Esophagus squamous epithelium (tissue), 5 donors: Measurements from ENCODE around the gene RHOT2. TPM values are rescaled to one million over a fixed set of nuclear protein-coding genes. Genes with fewer than 3 reads are reported as not detected.

Experiments used
- DNase-seq: peaks from one replicate; lab custom pipeline; 2025; lab: John Stamatoyannopoulos, UW
- H3K27ac ChIP-seq, 4 donors: fragments of 200-600 bp; sonication (generic); one replicate each; pipeline ENCODE4 v1.5.1; 2016 to 2019; ENCODE audit warnings: mild to moderate bottlenecking in 1 of 4
- H3K27me3 ChIP-seq, 4 donors: fragments of 200-600 bp; sonication (generic); 1 replicate in 3 of 4; 2 replicates in 1 of 4; pipeline versions ENCODE4 v1.5.1 to v1.6.0; 2017 to 2021; ENCODE audit warnings: antibody characterized with exemption in 1 of 4
- H3K36me3 ChIP-seq, 3 donors: fragments of 200-600 bp; sonication (generic); one replicate each; pipeline ENCODE4 v1.5.1; 2016 to 2019
- H3K4me1 ChIP-seq, 3 donors: fragments of 200-600 bp; sonication (generic); one replicate each; pipeline ENCODE4 v1.5.1; 2017 to 2019
- H3K4me3 ChIP-seq, 4 donors: fragments of 200-600 bp; sonication (generic); 1 replicate in 3 of 4; 2 replicates in 1 of 4; pipeline ENCODE4 v1.5.1; 2016 to 2019; ENCODE audit warnings: mild to moderate bottlenecking in 2 of 4, moderate library complexity in 1 of 4
- H3K9me3 ChIP-seq, 3 donors: fragments of 200-600 bp; sonication (generic); one replicate each; pipeline ENCODE4 v1.5.1; 2016 to 2019
- POLR2A ChIP-seq, 4 donors: fragments of 450-650 bp; IDR thresholded peaks; one replicate each; pipeline ENCODE4 v1.6.1; 2017; ENCODE audit warnings: antibody characterized with exemption in 4 of 4, mild to moderate bottlenecking in 4 of 4, moderate library complexity in 3 of 4
- whole genome bisulfite sequencing, 2 donors: methylation state at CpG; one replicate each; pipeline ENCODE4 v1.1.5; 2018; 5-methylcytosine and 5-hydroxymethylcytosine counted together
- intact Hi-C: fragments of 100-400 bp; cut with DNase I; formaldehyde crosslinking; loops from one replicate; pipeline ENCODE4 v1.15.0; 2022
- total RNA-seq, 4 donors: library from RNA; depleted of rRNA; stranded (reverse); fragments of >200 nt; gene quantifications; one replicate each; pipeline ENCODE4 v1.1.0, GENCODE V29; 2016
- TF ChIP-seq, protein P1 (sequence below), 6 experiments: fragments of 450-650 bp in 4 of 6; fragments of 200-600 bp in 2 of 6; sonication (generic) in 2 of 6; IDR thresholded peaks; one replicate each; pipeline ENCODE4 v1.5.1; 2016 to 2019; ENCODE audit warnings: antibody characterized with exemption in 6 of 6, mild to moderate bottlenecking in 4 of 6, moderate library complexity in 4 of 6
- donor health status: DM: yes; HTN: yes; CAD: no.

Gene RHOT2
- total RNA-seq, 4 donors from 2014 or later = 28.4 to 70.2 (median 48.9) TPM

DNA sequence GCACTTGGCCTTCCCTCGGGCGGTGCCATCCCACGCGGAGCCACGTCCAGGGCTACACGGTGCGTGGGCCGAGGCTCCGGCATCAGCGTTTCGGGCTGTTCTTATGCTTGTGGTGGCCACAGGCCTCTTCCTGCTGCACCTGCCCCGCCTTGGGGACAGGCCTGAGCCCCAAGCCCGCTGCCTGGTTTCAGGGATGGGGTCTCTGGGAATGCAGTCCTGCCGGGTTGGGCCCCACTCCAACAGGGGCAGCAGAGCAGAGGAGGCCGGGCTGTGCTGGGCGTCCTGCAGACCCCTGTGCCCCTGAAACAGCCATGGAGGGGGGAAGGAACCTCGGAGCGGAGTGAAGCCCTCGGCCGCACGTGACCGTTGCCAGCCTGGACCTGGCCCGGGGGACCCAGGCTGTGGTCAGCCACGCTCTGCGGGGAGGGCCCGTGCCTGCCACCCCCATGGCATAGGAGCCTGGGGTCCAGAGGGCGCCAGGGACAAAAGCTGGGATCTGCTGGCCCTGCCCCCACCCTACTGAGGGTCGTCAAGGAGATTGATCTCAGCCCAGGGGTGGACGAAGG lies 37.6 kb upstream of the RHOT2 start:
- H3K4me1 ChIP-seq = peaks cover 28 to 53% (median 34%) of the 10 kb centered on the region in 3 donors
- no peaks in the 10 kb centered on the region for H3K9me3 ChIP-seq
- H3K27me3 ChIP-seq = no peaks in the 10 kb centered on the region
- no peak for TF ChIP-seq POLR2A (IDR thresholded peaks at IDR 0.05)
- TF ChIP-seq, protein P1, sequence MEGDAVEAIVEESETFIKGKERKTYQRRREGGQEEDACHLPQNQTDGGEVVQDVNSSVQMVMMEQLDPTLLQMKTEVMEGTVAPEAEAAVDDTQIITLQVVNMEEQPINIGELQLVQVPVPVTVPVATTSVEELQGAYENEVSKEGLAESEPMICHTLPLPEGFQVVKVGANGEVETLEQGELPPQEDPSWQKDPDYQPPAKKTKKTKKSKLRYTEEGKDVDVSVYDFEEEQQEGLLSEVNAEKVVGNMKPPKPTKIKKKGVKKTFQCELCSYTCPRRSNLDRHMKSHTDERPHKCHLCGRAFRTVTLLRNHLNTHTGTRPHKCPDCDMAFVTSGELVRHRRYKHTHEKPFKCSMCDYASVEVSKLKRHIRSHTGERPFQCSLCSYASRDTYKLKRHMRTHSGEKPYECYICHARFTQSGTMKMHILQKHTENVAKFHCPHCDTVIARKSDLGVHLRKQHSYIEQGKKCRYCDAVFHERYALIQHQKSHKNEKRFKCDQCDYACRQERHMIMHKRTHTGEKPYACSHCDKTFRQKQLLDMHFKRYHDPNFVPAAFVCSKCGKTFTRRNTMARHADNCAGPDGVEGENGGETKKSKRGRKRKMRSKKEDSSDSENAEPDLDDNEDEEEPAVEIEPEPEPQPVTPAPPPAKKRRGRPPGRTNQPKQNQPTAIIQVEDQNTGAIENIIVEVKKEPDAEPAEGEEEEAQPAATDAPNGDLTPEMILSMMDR (IDR thresholded peaks at IDR 0.05) = no peak
- WGBS, 2 donors = no CpG with 5 or more reads among the region's 29 CpGs
- intact Hi-C loops = no loop called here
- H3K27ac ChIP-seq = no peak overlapping the region
- DNase-seq = no peak
- peaks cover 9 to 70% (median 15%) of the 10 kb centered on the region in 3 donors for H3K36me3 ChIP-seq
- no peak overlapping the region for H3K4me3 ChIP-seq

DNA sequence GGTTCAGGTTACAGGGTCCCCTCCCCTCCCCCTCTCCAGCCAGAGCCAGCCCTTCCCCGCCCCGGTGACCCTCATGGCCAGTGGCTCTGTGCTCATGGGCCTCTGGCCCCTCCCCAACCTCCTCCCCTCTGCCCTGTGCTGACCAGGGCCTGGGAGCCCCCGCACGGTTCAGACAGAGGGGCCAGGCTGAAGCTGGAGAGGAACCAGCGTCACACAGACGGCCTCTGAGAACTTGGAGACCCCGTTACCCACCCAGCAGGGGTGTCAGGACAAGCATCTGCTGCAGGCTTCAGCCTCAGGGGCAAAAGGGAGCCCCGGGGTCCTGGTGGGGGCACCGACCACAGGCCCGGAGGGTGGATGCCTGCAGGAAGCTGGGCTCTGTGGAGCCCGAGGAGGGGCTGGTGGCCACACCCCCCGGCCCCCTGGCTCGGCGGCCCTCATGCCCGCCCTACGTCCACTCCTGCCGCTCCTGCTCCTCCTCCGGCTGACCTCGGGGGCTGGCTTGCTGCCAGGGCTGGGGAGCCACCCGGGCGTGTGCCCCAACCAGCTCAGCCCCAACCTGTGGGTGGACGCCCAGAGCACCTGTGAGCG lies 37.0 kb upstream of the RHOT2 start, which contains the start of gene WFIKKN1:
TSS of gene WFIKKN1 (plus strand) at position 171 of the 591 bp plus-strand sequence. CDS start at position 440, 269 bp downstream.
- DNase-seq = no peak
- Histone ChIP-seq H3K27me3 (no peaks in the 10 kb centered on the region), H3K9me3 (no peaks in the 10 kb centered on the region), H3K4me1 (peaks cover 32 to 59% (median 40%) of the 10 kb centered on the region in 3 donors), H3K27ac (no peak within 1 kb of the TSS), H3K4me3 (no peak within 1 kb of the TSS), H3K36me3 (peaks cover 9 to 64% (median 15%) of the 10 kb centered on the region in 3 donors)
- intact Hi-C loops = no loop called here
- WGBS, 2 donors = 0% methylated on average over 2 of the region's 23 CpGs; no CpG with 5 or more reads in 1 of the 2 donors
- TF ChIP-seq, protein P1 (IDR thresholded peaks at IDR 0.05) = no peak
- no peak for TF ChIP-seq POLR2A (IDR thresholded peaks at IDR 0.05)

DNA sequence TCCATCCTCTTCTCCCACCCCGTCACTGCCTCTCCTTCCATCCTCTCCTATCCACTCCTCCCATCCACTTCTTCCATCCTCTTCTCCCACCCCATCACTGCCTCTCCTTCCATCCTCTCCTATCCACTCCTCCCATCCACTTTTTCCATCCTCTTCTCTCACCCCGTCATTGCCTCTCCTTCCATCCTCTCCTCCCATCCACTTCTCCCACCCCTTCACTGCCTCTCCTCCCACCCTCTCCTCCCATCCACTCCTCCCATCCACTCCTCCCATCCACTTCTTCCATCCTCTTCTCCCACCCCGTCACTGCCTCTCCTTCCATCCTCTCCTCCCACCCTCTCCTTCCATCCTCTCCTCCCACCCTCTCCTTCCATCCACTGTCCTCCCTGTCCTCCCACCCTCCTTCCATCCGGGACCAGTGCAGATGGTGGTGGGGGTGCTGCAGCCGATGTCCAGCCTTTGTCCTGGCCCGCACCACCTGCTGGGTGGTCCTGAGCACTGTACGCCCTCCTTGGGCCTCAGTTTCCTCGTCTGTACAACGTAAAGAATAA lies 36.0 kb upstream of the RHOT2 start:
- H3K4me1 ChIP-seq = peaks cover 29 to 51% (median 35%) of the 10 kb centered on the region in 3 donors
- no peak for DNase-seq
- no peak overlapping the region for H3K27ac ChIP-seq
- no peaks in the 10 kb centered on the region for H3K27me3 ChIP-seq
- WGBS, 2 donors = 53 to 61% methylated on average over 6 to 8 of the region's 9 CpGs
- TF ChIP-seq, protein P1 (IDR thresholded peaks at IDR 0.05) = no peak
- no peak for TF ChIP-seq POLR2A (IDR thresholded peaks at IDR 0.05)
- H3K4me3 ChIP-seq = no peak overlapping the region
- H3K9me3 ChIP-seq = no peaks in the 10 kb centered on the region
- peaks cover 9 to 54% (median 15%) of the 10 kb centered on the region in 3 donors for H3K36me3 ChIP-seq
- intact Hi-C loops = no loop called here

DNA sequence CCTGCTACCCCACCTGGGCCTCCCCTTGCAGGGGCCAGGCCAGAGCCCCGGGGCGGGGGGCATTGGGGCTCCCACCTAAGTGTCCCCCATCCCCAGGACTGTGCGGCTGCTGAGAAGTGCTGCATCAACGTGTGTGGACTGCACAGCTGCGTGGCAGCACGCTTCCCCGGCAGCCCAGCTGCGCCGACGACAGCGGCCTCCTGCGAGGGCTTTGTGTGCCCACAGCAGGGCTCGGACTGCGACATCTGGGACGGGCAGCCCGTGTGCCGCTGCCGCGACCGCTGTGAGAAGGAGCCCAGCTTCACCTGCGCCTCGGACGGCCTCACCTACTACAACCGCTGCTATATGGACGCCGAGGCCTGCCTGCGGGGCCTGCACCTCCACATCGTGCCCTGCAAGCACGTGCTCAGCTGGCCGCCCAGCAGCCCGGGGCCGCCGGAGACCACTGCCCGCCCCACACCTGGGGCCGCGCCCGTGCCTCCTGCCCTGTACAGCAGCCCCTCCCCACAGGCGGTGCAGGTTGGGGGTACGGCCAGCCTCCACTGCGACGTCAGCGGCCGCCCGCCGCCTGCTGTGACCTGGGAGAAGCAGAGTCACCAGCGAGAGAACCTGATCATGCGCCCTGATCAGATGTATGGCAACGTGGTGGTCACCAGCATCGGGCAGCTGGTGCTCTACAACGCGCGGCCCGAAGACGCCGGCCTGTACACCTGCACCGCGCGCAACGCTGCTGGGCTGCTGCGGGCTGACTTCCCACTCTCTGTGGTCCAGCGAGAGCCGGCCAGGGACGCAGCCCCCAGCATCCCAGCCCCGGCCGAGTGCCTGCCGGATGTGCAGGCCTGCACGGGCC lies 35.2 kb upstream of the RHOT2 start:
- TF ChIP-seq, protein P1 (IDR thresholded peaks at IDR 0.05) = no peak
- no peak for TF ChIP-seq POLR2A (IDR thresholded peaks at IDR 0.05)
- WGBS, 2 donors = 83% methylated on average over 1 of the region's 67 CpGs; no CpG with 5 or more reads in 1 of the 2 donors
- Histone ChIP-seq H3K27ac (no peak overlapping the region), H3K9me3 (no peaks in the 10 kb centered on the region), H3K4me1 (peaks cover 31 to 50% (median 35%) of the 10 kb centered on the region in 3 donors), H3K36me3 (peaks cover 9 to 46% (median 10%) of the 10 kb centered on the region in 3 donors), H3K4me3 (no peak overlapping the region), H3K27me3 (no peaks in the 10 kb centered on the region)
- no peak for DNase-seq
- intact Hi-C loops = no loop called here
